GM12878 (cell line): Measurements from ENCODE around the gene PAQR8. TPM values are rescaled to one million over a fixed set of nuclear protein-coding genes. Genes with fewer than 3 reads are reported as not detected.

Experiments
- ATAC-seq: fragments of 200-7000 bp; cut with Tn5 transposase; 3 replicates; pipeline ENCODE4 v1.9.1; 2020; ENCODE audit warnings: mild to moderate bottlenecking, moderate library complexity
- BruUV-seq: library from RNA; stranded (reverse); fragments of 400-500 nt; replicated peaks from 2 replicates; lab custom pipeline; 2021; lab: Mats Ljungman, UMichigan
- CTCF ChIA-PET: fragments of 300-600 bp; sonication (Branson Sonifier 250); formaldehyde crosslinking; extraction: SDS; loops from one replicate; lab custom pipeline; 2021; ENCODE audit warnings: inconsistent platforms; lab: Yijun Ruan, JAX
- POLR2A ChIA-PET: fragments of 350-600 bp; formaldehyde crosslinking; extraction: SDS; loops from one replicate; lab custom pipeline; 2021; ENCODE audit warnings: inconsistent platforms; lab: Charles Lee
- RAD21 ChIA-PET: fragments of 300-600 bp; sonication (Branson Sonifier 250); formaldehyde crosslinking; loops from one replicate; lab custom pipeline; 2023; ENCODE audit warnings: antibody characterized with exemption; ENCODE audit not compliant: unreplicated experiment; lab: Charles Lee
- SMC1A ChIA-PET: fragments of 300-600 bp; sonication (Branson Sonifier 250); formaldehyde crosslinking; loops from one replicate; lab custom pipeline; 2023; ENCODE audit not compliant: unreplicated experiment, uncharacterized antibody; lab: Charles Lee
- DNase-seq: peaks from one replicate; pipeline ENCODE4 v3.0.0-alpha.2; 2011; ENCODE audit warnings: low read depth, low spot score
- FAIRE-seq: peaks from 3 replicates; lab custom pipeline; 2011; peaks lifted over from hg19 to GRCh38; lab: Jason Lieb, UNC
- H2AFZ ChIP-seq: 2 replicates; pipeline ENCODE4 v1.6.0; 2011; ENCODE audit warnings: low read depth, low read length, control low read depth; ENCODE audit not compliant: control insufficient read depth
- H3K27ac ChIP-seq: 2 replicates; pipeline ENCODE4 v1.5.1; 2011; ENCODE audit warnings: control low read depth; ENCODE audit not compliant: control insufficient read depth, insufficient read depth
- H3K27me3 ChIP-seq, 2 experiments: replicated peaks in 1 of 2; 2 replicates each; pipeline versions ENCODE4 v1.6.0 to v1.6.1; 2011; ENCODE audit warnings: low read length in 1 of 2; ENCODE audit not compliant: control insufficient read depth in 2 of 2, insufficient read depth in 2 of 2
- H3K36me3 ChIP-seq, 2 experiments: 2 replicates each; pipeline ENCODE4 v1.5.1; 2011; ENCODE audit warnings: low read length in 1 of 2; ENCODE audit not compliant: control insufficient read depth in 2 of 2, insufficient read depth in 2 of 2
- H3K4me1 ChIP-seq: 2 replicates; pipeline ENCODE4 v1.6.1; 2011; ENCODE audit warnings: mild to moderate bottlenecking, low read length, moderate library complexity, mixed read lengths; ENCODE audit not compliant: control insufficient read depth, insufficient read depth
- H3K4me2 ChIP-seq: 2 replicates; pipeline ENCODE4 v1.6.0; 2011; ENCODE audit warnings: control low read depth; ENCODE audit not compliant: control insufficient read depth, insufficient read depth
- H3K4me3 ChIP-seq: fragments of 200-600 bp; sonication (generic); 2 replicates; pipeline ENCODE4 v1.5.1; 2016
- H3K79me2 ChIP-seq: 2 replicates; pipeline ENCODE4 v1.6.0; 2011; ENCODE audit warnings: low read length; ENCODE audit not compliant: control insufficient read depth, insufficient read depth
- H3K9ac ChIP-seq: 2 replicates; pipeline ENCODE4 v1.8.0; 2011; ENCODE audit warnings: low read length, control low read depth, mixed read lengths; ENCODE audit not compliant: control insufficient read depth, insufficient read depth
- H3K9me3 ChIP-seq: replicated peaks from 3 replicates; pipeline ENCODE4 v1.5.1; 2011; ENCODE audit warnings: mild to moderate bottlenecking, low read length; ENCODE audit not compliant: control insufficient read depth, insufficient read depth
- H4K20me1 ChIP-seq: 2 replicates; pipeline ENCODE4 v1.6.0; 2011; ENCODE audit not compliant: control insufficient read depth, insufficient read depth
- BCL11A ChIP-seq: IDR thresholded peaks from 2 replicates; pipeline ENCODE4 v1.6.1; 2011; ENCODE audit warnings: low read depth, low read length
- BMI1 ChIP-seq: fragments of 450-650 bp; IDR thresholded peaks from 2 replicates; pipeline ENCODE4 v1.6.1; 2016; ENCODE audit warnings: mild to moderate bottlenecking, moderate library complexity, borderline replicate concordance
- CEBPB ChIP-seq, 2 experiments: fragments of 150-350 bp in 1 of 2; IDR thresholded peaks; 2 replicates each; pipeline ENCODE4 v1.6.1; 2012 to 2014; ENCODE audit warnings: low read depth in 2 of 2, low read length in 2 of 2, borderline replicate concordance in 1 of 2, inconsistent platforms in 1 of 2
- EED ChIP-seq: sonication (generic); IDR thresholded peaks from 2 replicates; pipeline ENCODE4 v1.6.1; 2016; ENCODE audit warnings: antibody characterized with exemption, low read depth
- GATAD2B ChIP-seq: fragments of 450-650 bp; conservative IDR thresholded peaks from 2 replicates; pipeline ENCODE4 v1.6.1; 2017; ENCODE audit warnings: low read depth, mild to moderate bottlenecking, moderate library complexity
- HDAC2 ChIP-seq: fragments of 200-600 bp; sonication (generic); IDR thresholded peaks from 2 replicates; pipeline ENCODE4 v1.6.1; 2017
- KAT2A ChIP-seq: conservative IDR thresholded peaks from 2 replicates; pipeline ENCODE4 v1.6.1; 2011; ENCODE audit warnings: low read depth, low read length; ENCODE audit not compliant: control insufficient read depth
- KLF5 ChIP-seq: fragments of 450-650 bp; IDR thresholded peaks from 2 replicates; pipeline ENCODE4 v1.6.1; 2014; ENCODE audit warnings: mild to moderate bottlenecking; ENCODE audit not compliant: partially characterized antibody
- MYB ChIP-seq: fragments of 150-350 bp; IDR thresholded peaks from 2 replicates; pipeline ENCODE4 v1.6.1; 2014; ENCODE audit warnings: mild to moderate bottlenecking, low read depth, low read length, borderline replicate concordance
- MYC ChIP-seq: IDR thresholded peaks from 2 replicates; pipeline ENCODE4 v1.6.1; 2011; ENCODE audit warnings: mild to moderate bottlenecking, low read length, moderate library complexity, inconsistent platforms; ENCODE audit not compliant: insufficient read depth, insufficient replicate concordance, insufficient read length, severe bottlenecking
- PML ChIP-seq: IDR thresholded peaks from 2 replicates; pipeline ENCODE4 v1.6.1; 2012; ENCODE audit warnings: low read length, inconsistent platforms
- POLR2AphosphoS2 ChIP-seq: IDR thresholded peaks from 2 replicates; pipeline ENCODE4 v1.6.1; 2011; ENCODE audit warnings: low read depth, mild to moderate bottlenecking, low read length, improper control_type of control experiment, moderate library complexity
- RUNX3 ChIP-seq: IDR thresholded peaks from 2 replicates; pipeline ENCODE4 v1.6.1; 2012; ENCODE audit warnings: low read length, inconsistent platforms
- SMAD5 ChIP-seq: IDR thresholded peaks from 2 replicates; pipeline ENCODE4 v1.6.1; 2016; ENCODE audit warnings: antibody characterized with exemption, low read depth
- SREBF1 ChIP-seq: IDR thresholded peaks from 2 replicates; pipeline ENCODE4 v1.6.1; 2012; ENCODE audit warnings: mild to moderate bottlenecking, low read length
- USF2 ChIP-seq: IDR thresholded peaks from 2 replicates; pipeline ENCODE4 v1.6.1; 2011; ENCODE audit warnings: low read depth, low read length, improper control_type of control experiment, borderline replicate concordance
- ZNF217 ChIP-seq: fragments of 450-650 bp; IDR thresholded peaks from 2 replicates; pipeline ENCODE4 v1.6.1; 2017; ENCODE audit warnings: antibody characterized with exemption, mild to moderate bottlenecking
- WGBS: methylation state at CpG from one replicate; pipeline ENCODE4 v1.1.6; 2016; ENCODE audit warnings: low lambda C conversion rate; ENCODE audit not compliant: insufficient replicate concordance, insufficient coverage; ENCODE audit errors: missing lambda C conversion rate; 5-methylcytosine and 5-hydroxymethylcytosine counted together
- in situ Hi-C: fragments of 300-500 bp; cut with MboI; formaldehyde crosslinking; loops from 9 replicates; pipeline ENCODE4 v1.14.3; 2018; ENCODE audit warnings: mixed read lengths
- intact Hi-C: fragments of 100-400 bp; cut with micrococcal nuclease; formaldehyde crosslinking; loops from one replicate; pipeline ENCODE4 v1.14.2; 2022; ENCODE audit not compliant: unreplicated experiment
- polyA plus RNA-seq, 11 experiments: library from polyadenylated mRNA; depleted of rRNA in 4 of 11; unstranded in 6 of 11; stranded (reverse) in 5 of 11; fragments of >200 nt; fragmentation: Nextera tagmentation in 4 of 11; fragmentation: Illumina TruSeq in 1 of 11; extraction: Ambion mirVana in 4 of 11; extraction: Trizol in 1 of 11; gene quantifications; 1 replicate in 1 of 11; 2 replicates in 10 of 11; pipeline versions ENCODE4 v1.2.1 to v1.2.3, GENCODE V29; 2011 to 2016; ENCODE audit warnings: inconsistent platforms in 2 of 11, missing spikeins in 2 of 11, low read depth in 1 of 11
- total RNA-seq, 4 experiments: library from RNA; depleted of rRNA in 3 of 4; stranded (reverse); fragments of >200 nt in 3 of 4; fragmentation: Illumina TruSeq in 1 of 4; extraction: Trizol in 1 of 4; gene quantifications; 2 replicates each; pipeline versions ENCODE4 v1.2.1 to v1.2.3, GENCODE V29; 2013 to 2021

Gene PAQR8
- total and polyA plus RNA-seq, 10 of the 15 experiments (the other 5 are each of a cell fraction or from before 2014, with no cell fraction given): 3.9 to 22.4 (median 14.6) TPM

- in situ Hi-C loops (no loop called here), intact Hi-C loops (no loop called here)
- DNase-seq (no peak), FAIRE-seq (no peak), ATAC-seq (no peak)
- no peaks in the 10 kb centered on the region for H3K36me3 ChIP-seq
- no peak overlapping the region for H3K4me3 ChIP-seq
- H3K27ac ChIP-seq: no peak overlapping the region
- RAD21 ChIA-PET: interaction anchor here (1.1 to 1.4 kb wide), 2 partner anchors 22 to 34 kb away, joined by 4 to 7 read pairs; no protein-coding TSS in a partner anchor
- no peaks in the 10 kb centered on the region for H3K9me3 ChIP-seq
- CTCF ChIA-PET: interaction anchor here (0.6 to 1.5 kb wide), 6 partner anchors 9 to 70 kb away, joined by 3 to 4 read pairs (median 4); no protein-coding TSS in a partner anchor
- no peak overlapping the region for H3K4me2 ChIP-seq
- no TSS peak for BruUV-seq
- H4K20me1 ChIP-seq: no peaks in the 10 kb centered on the region
- peaks cover 45% of the 10 kb centered on the region for H3K4me1 ChIP-seq
- TF ChIP-seq SMAD5 (no peak), GATAD2B (no peak), MYB (no peak), HDAC2 (no peak), KLF5 (no peak), KAT2A (no peak), MYC (no peak), SREBF1 (no peak), EED (no peak), BMI1 (no peak), ZNF217 (no peak), CEBPB (IDR thresholded peaks at IDR 0.05; ENCODE audit: borderline replicate concordance in 1 of 2, low read depth in 2 of 2, low read length in 2 of 2) (no peak), PML (no peak), BCL11A (no peak), USF2 (no peak), RUNX3 (no peak), POLR2AphosphoS2 (no peak)
- POLR2A ChIA-PET: interaction anchor here (0.7 to 1.3 kb wide), 5 partner anchors 21 to 70 kb away, joined by 3 to 6 read pairs (median 4); no protein-coding TSS in a partner anchor
- no peaks in the 10 kb centered on the region for H3K27me3 ChIP-seq
- H3K79me2 ChIP-seq: no peaks in the 10 kb centered on the region
- no peak overlapping the region for H2AFZ ChIP-seq
- SMC1A ChIA-PET: interaction anchor here (0.9 to 1.5 kb wide), 8 partner anchors 18 to 63 kb away, joined by 3 to 4 read pairs (median 4); no protein-coding TSS in a partner anchor
- WGBS: 26% methylated on average over 2 of the region's 2 CpGs
- no peak overlapping the region for H3K9ac ChIP-seq
These were observed 5.9 kb upstream of the PAQR8 start for GRCh38 chr6:52356017-52356416.
